Measurements from ENCODE around the gene GCAT.

Gene GCAT

GRCh38 chr22:37807410-37808293, at the start of gene GCAT:
TSS of gene GCAT (plus strand) at chr22:37807934. CDS start at chr22:37807968, 34 bp downstream.
- peak within 1 kb of the TSS; percentile 79 for H3K4me3 ChIP-seq
- TF ChIP-seq FOXP2 (optimal IDR thresholded peaks at IDR 0.05; ENCODE audit: control extremely low read depth, extremely low read length, insufficient read depth) = no peak
- peak; percentile 63; the same call in 1 of the 2 replicates for TF ChIP-seq POLR2AphosphoS5 (IDR thresholded peaks at IDR 0.05; ENCODE audit: borderline replicate concordance, low read depth, low read length)
- no peak for TF ChIP-seq EZH2 (IDR thresholded peaks at IDR 0.05)
- H3K9ac ChIP-seq (ENCODE audit: insufficient read length) = peak within 1 kb of the TSS; percentile 84
- H3K27ac ChIP-seq = peak within 1 kb of the TSS; percentile 12; the same call in 1 of the 2 replicates
- no peak for DNase-seq (ENCODE audit: low read depth, low spot score)
- H3K9me3 ChIP-seq (ENCODE audit: low read depth, low read length) = no peaks in the 10 kb centered on the region
- no peaks in the 10 kb centered on the region for H3K36me3 ChIP-seq (ENCODE audit: insufficient read depth, low read length)

GRCh38 chr22:37758694-37759093, 49.0 kb upstream of the GCAT start:
- no peak for DNase-seq (ENCODE audit: low read depth, low spot score)
- Histone ChIP-seq H3K9ac (ENCODE audit: insufficient read length) (no peak overlapping the region), H3K27ac (no peak overlapping the region), H3K9me3 (ENCODE audit: low read depth, low read length) (no peaks in the 10 kb centered on the region), H3K4me3 (no peak overlapping the region), H3K36me3 (ENCODE audit: insufficient read depth, low read length) (peaks cover 16% of the 10 kb centered on the region; the same call in 1 of the 2 replicates)
- TF ChIP-seq POLR2AphosphoS5 (IDR thresholded peaks at IDR 0.05; ENCODE audit: borderline replicate concordance, low read depth, low read length) (no peak), EZH2 (IDR thresholded peaks at IDR 0.05) (no peak), FOXP2 (optimal IDR thresholded peaks at IDR 0.05; ENCODE audit: control extremely low read depth, extremely low read length, insufficient read depth) (no peak)

GRCh38 chr22:37759281-37759680, 48.5 kb upstream of the GCAT start:
- Histone ChIP-seq H3K36me3 (ENCODE audit: insufficient read depth, low read length) (peaks cover 16% of the 10 kb centered on the region; the same call in 1 of the 2 replicates), H3K9ac (ENCODE audit: insufficient read length) (no peak overlapping the region), H3K9me3 (ENCODE audit: low read depth, low read length) (no peaks in the 10 kb centered on the region), H3K4me3 (no peak overlapping the region), H3K27ac (no peak overlapping the region)
- DNase-seq (ENCODE audit: low read depth, low spot score) = no peak
- no peak for TF ChIP-seq EZH2 (IDR thresholded peaks at IDR 0.05)
- no peak for TF ChIP-seq POLR2AphosphoS5 (IDR thresholded peaks at IDR 0.05; ENCODE audit: borderline replicate concordance, low read depth, low read length)
- TF ChIP-seq FOXP2 (optimal IDR thresholded peaks at IDR 0.05; ENCODE audit: control extremely low read depth, extremely low read length, insufficient read depth) = no peak

GRCh38 chr22:37760152-37760551, 47.6 kb upstream of the GCAT start:
- TF ChIP-seq EZH2 (IDR thresholded peaks at IDR 0.05) (no peak), FOXP2 (optimal IDR thresholded peaks at IDR 0.05; ENCODE audit: control extremely low read depth, extremely low read length, insufficient read depth) (no peak), POLR2AphosphoS5 (IDR thresholded peaks at IDR 0.05; ENCODE audit: borderline replicate concordance, low read depth, low read length) (no peak)
- Histone ChIP-seq H3K36me3 (ENCODE audit: insufficient read depth, low read length) (peaks cover 16% of the 10 kb centered on the region; the same call in 1 of the 2 replicates), H3K4me3 (no peak overlapping the region)

GRCh38 chr22:37762389-37762836, 45.3 kb upstream of the GCAT start:
- H3K27ac ChIP-seq = no peak overlapping the region
- TF ChIP-seq FOXP2 (optimal IDR thresholded peaks at IDR 0.05; ENCODE audit: control extremely low read depth, extremely low read length, insufficient read depth) (no peak), POLR2AphosphoS5 (IDR thresholded peaks at IDR 0.05; ENCODE audit: borderline replicate concordance, low read depth, low read length) (no peak), EZH2 (IDR thresholded peaks at IDR 0.05) (no peak)
- H3K4me3 ChIP-seq = no peak overlapping the region
- H3K36me3 ChIP-seq (ENCODE audit: insufficient read depth, low read length) = peaks cover 9% of the 10 kb centered on the region; the same call in 1 of the 2 replicates
- no peaks in the 10 kb centered on the region for H3K9me3 ChIP-seq (ENCODE audit: low read depth, low read length)
- no peak for DNase-seq (ENCODE audit: low read depth, low spot score)
- H3K9ac ChIP-seq (ENCODE audit: insufficient read length) = no peak overlapping the region

More at GRCh38 chr22:37760152-37760551, 47.6 kb upstream of the GCAT start:
- Histone ChIP-seq H3K9ac (ENCODE audit: insufficient read length) (no peak overlapping the region), H3K27ac (no peak overlapping the region), H3K9me3 (ENCODE audit: low read depth, low read length) (no peaks in the 10 kb centered on the region)
- no peak for DNase-seq (ENCODE audit: low read depth, low spot score)

- no peak overlapping the region for H3K4me3 ChIP-seq
Measured at GRCh38 chr22:37763012-37763411, 44.7 kb upstream of the GCAT start.

GRCh38 chr22:37763652-37764051, 44.1 kb upstream of the GCAT start:
- Histone ChIP-seq H3K27ac (no peak overlapping the region), H3K36me3 (ENCODE audit: insufficient read depth, low read length) (peaks cover 9% of the 10 kb centered on the region; the same call in 1 of the 2 replicates), H3K9ac (ENCODE audit: insufficient read length) (no peak overlapping the region), H3K4me3 (no peak overlapping the region), H3K9me3 (ENCODE audit: low read depth, low read length) (no peaks in the 10 kb centered on the region)
- no peak for TF ChIP-seq POLR2AphosphoS5 (IDR thresholded peaks at IDR 0.05; ENCODE audit: borderline replicate concordance, low read depth, low read length)
- DNase-seq (ENCODE audit: low read depth, low spot score) = no peak

More at GRCh38 chr22:37763012-37763411, 44.7 kb upstream of the GCAT start:
- no peak overlapping the region for H3K9ac ChIP-seq (ENCODE audit: insufficient read length)
- H3K27ac ChIP-seq = no peak overlapping the region
- no peaks in the 10 kb centered on the region for H3K9me3 ChIP-seq (ENCODE audit: low read depth, low read length)
- H3K36me3 ChIP-seq (ENCODE audit: insufficient read depth, low read length) = peaks cover 9% of the 10 kb centered on the region; the same call in 1 of the 2 replicates
- DNase-seq (ENCODE audit: low read depth, low spot score) = no peak
- TF ChIP-seq POLR2AphosphoS5 (IDR thresholded peaks at IDR 0.05; ENCODE audit: borderline replicate concordance, low read depth, low read length) (no peak), EZH2 (IDR thresholded peaks at IDR 0.05) (no peak), FOXP2 (optimal IDR thresholded peaks at IDR 0.05; ENCODE audit: control extremely low read depth, extremely low read length, insufficient read depth) (no peak)

GRCh38 chr22:37764622-37765021, 43.1 kb upstream of the GCAT start:
- Histone ChIP-seq H3K27ac (no peak overlapping the region), H3K9me3 (ENCODE audit: low read depth, low read length) (no peaks in the 10 kb centered on the region), H3K4me3 (no peak overlapping the region), H3K36me3 (ENCODE audit: insufficient read depth, low read length) (no peaks in the 10 kb centered on the region; the same call in 1 of the 2 replicates), H3K9ac (ENCODE audit: insufficient read length) (no peak overlapping the region)
- TF ChIP-seq EZH2 (IDR thresholded peaks at IDR 0.05) = no peak
- TF ChIP-seq POLR2AphosphoS5 (IDR thresholded peaks at IDR 0.05; ENCODE audit: borderline replicate concordance, low read depth, low read length) = no peak
- DNase-seq (ENCODE audit: low read depth, low spot score) = no peak
